Ramos (cell line): ENCODE data around the gene NUMB.

Experiments
- in situ Hi-C: fragments of 300-500 bp; cut with MboI; formaldehyde crosslinking; loops from one replicate; pipeline ENCODE4 v1.14.3; 2022; ENCODE audit warnings: low sequenced_read_pairs; ENCODE audit not compliant: unreplicated experiment

Gene NUMB

DNA sequence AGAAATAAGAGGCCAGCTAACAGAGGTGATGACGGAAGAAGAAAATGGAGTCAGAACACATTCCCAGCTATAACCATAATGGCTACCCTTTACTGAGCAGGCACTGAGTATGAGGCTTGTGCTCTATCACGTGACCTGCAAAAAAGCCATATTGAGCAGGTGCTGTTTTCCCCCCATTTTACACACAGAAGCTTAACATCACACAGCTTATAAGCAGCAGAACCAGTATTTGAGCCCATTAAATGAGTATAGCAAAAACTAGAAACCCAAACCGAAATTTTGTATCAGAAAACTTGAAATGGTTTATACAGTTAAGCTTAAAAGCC is 192.7 kb downstream of the NUMB start:
- in situ Hi-C loops, result no loop called here

DNA sequence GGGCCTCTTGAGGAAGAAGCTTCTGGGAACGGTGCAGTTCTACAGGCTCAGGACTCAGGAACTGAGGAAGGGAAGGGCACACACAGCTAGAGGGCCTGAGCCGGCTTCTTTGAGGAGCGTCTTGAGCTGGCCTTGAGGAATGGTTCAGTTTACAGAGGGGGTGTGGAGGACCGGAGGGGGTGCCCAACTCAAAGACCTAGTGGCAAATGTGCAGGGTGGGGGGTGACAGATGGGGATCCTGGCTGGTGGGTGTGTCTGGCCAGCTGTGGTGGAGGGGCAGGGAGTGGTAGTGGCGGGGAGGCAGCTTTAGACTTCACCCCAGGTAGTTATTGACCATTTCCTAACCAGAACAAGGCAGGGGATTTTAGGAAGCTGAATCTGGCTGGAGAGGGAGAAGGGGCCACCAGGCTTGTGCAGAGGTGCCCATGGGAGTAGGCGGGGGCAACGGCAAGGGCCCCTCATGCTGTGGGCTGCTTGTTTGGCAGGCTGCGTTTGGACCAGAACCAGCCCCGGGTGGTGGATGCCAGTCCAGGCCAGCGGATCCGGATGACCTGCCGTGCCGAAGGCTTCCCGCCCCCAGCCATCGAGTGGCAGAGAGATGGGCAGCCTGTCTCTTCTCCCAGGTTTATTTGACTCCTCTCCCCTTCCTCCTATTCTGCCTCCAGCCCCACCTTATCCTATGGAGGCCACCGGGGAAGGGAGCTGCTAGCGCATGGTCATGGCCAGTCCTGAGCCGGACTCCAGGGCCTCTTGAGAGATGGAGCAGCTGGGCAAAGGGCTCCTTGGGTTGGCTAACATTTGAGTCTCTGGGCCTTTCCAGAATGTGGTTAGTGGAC is 193.2 kb downstream of the NUMB start:
- in situ Hi-C loops, result no loop called here

DNA sequence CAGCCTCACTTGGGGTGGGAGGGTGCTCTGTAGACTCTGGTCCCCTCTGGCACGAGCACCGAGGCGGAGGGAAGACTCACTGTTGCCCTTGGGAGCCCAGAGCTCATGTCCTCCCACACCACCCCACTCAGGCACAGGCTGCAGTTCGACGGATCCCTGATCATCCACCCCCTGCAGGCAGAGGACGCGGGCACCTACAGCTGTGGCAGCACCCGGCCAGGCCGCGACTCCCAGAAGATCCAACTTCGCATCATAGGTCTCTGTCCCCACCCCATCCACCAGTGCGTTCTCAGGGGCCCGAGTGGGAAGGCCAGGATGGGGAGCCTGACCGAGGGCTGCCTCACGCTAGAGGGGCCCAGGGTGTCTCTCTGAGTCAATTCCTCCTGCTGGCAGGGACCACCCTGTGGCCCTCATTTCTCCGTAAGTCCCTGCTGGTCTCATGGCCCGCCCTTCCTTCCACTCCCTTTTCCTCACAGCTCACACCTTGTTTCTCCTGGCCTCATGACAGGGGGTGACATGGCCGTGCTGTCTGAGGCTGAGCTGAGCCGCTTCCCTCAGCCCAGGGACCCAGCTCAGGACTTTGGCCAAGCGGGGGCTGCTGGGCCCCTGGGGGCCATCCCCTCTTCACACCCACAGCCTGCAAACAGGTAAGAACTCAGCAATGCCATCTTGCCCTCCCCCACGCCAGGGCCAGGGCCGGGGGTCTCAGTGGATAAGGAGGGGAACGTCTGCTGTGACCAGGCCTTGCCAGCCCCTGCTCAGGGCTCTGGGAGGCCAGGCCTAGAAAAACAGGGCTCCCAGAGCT is 194.1 kb downstream of the NUMB start:
- in situ Hi-C loops, result no loop called here

DNA sequence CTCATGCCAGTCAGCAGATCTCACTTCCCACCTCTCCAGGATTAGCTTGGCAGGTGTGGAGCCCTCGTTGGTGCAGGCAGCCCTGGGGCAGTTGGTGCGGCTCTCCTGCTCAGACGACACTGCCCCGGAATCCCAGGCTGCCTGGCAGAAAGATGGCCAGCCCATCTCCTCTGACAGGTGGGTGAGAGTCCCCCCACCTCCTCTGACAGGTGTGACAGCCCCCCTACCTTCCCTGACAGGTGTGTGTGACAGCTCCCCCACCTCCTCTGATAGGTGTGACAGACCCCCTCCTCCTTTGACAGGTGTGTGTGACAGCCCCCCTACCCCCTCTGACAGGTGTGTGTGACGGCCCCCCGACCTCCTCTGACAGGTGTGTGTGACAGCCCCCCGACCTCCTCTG is 194.7 kb downstream of the NUMB start:
- in situ Hi-C loops, result no loop called here

DNA sequence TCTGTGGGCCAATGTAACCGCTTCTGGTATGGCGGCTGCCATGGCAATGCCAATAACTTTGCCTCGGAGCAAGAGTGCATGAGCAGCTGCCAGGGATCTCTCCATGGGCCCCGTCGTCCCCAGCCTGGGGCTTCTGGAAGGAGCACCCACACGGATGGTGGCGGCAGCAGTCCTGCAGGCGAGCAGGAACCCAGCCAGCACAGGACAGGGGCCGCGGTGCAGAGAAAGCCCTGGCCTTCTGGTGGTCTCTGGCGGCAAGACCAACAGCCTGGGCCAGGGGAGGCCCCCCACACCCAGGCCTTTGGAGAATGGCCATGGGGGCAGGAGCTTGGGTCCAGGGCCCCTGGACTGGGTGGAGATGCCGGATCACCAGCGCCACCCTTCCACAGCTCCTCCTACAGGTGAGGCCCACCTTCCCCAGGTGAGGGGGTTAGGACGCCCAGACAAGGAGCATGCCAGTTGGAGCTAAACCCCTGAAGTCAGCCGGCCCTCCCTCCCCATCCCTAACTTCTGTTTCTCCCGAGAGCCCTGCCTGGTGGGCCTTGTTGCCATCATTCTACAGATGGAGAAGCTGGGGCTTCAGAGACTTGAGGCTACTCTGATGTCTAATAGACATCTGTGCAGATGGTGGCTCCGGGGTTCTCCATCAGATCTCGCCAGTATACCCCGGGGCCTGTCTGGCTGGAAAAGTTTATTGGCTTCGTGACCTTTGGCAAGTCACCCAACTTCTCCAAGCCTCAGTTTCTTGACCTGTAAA is 195.7 kb downstream of the NUMB start:
- in situ Hi-C loops, result no loop called here

DNA sequence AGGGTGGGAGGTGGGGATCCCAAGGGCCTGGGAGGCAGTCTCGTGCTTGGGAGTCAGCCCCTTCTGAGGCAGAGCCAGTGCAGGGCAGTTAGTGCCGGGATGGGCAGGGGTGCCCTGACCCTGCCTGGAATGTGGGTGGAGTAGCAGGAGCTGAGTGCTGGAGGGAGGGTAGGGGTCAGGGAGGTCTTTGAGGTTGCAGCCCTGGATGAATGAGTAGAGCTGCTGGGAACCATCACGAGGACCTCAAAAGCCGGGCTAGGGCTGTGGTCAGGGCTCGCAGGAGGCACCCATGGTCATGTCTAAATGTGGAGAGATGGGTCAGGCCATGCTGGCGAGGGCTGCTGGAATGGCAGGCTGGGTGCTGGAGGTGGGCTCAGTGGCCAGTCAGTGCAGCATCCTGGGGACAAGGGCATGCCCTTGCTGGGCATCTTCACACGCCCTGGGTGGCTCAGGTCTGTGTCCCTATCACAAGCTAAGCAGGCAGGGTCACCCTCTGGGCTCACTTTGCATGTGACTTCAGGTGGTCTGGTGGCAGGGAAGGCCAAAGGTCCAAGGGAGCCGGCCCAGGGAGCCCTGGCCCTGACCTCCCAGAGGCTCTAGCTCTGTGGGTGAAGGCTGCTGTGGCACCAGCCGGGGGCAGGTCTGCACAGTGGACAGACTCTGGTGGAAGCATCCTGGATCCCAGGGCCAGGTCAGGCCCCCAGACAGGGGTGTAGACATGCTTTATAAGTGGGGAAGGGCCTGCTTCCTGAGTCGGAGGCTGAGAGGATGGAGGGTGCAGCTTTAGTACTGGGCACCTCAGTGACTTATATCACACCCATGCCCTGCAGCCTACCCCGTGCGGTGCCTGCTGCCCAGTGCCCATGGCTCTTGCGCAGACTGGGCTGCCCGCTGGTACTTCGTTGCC is 196.6 kb downstream of the NUMB start:
- in situ Hi-C loops, result no loop called here

DNA sequence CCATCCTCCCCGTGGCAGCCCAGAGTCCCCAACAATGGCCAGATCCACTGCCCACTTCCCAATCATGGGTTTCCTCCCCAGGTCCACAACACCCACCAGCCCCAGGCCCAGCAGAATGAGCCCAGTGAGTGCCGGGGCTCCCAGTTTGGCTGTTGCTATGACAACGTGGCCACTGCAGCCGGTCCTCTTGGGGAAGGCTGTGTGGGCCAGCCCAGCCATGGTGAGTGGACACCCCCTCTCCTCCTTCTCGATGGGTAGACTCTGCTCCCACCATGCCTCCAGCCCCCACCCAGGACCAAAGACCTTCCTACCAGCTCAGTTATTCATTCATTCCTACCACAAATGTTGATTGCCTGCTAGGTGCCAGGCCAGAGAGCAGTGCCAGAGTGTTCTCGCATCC is 197.3 kb downstream of the NUMB start:
- in situ Hi-C loops, result no loop called here

DNA sequence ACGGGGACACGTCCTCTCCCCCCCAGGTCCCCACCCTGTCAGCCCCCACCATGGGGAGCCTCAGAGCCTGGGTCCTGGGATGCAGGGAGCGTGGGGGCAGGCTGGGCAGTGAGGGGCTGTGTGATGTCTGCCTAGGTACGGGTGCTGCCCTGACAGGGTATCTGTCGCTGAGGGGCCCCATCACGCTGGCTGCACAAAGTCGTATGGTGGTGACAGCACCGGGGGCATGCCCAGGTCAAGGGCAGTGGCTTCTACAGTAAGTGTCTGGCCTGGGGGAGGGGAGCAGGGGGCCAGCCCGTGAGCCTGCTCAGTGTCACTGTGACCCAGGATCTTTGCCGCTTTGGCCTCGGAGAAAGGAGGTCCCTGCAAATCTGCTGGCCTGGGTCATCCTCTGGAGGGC is 197.8 kb downstream of the NUMB start:
- in situ Hi-C loops, result no loop called here

DNA sequence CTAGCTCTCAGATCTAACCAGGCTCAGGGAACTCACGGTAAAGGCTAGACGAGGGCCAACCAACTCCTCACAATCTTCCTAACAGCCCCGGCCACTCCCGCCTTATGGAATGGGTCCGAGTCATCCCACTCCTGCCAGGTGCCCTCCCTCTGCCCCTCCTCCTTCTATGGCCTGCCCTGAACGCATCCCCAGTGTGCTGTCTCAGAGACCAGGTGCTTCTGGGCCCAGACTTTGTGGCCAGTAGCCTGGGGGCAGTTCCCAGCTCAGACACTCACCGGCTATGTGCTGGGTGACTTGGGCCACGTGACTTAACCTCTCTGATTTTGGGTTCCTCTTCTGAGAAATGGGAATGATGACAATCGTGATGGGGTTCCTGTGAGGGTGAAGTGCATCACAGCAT is 198.5 kb downstream of the NUMB start:
- in situ Hi-C loops, result no loop called here

DNA sequence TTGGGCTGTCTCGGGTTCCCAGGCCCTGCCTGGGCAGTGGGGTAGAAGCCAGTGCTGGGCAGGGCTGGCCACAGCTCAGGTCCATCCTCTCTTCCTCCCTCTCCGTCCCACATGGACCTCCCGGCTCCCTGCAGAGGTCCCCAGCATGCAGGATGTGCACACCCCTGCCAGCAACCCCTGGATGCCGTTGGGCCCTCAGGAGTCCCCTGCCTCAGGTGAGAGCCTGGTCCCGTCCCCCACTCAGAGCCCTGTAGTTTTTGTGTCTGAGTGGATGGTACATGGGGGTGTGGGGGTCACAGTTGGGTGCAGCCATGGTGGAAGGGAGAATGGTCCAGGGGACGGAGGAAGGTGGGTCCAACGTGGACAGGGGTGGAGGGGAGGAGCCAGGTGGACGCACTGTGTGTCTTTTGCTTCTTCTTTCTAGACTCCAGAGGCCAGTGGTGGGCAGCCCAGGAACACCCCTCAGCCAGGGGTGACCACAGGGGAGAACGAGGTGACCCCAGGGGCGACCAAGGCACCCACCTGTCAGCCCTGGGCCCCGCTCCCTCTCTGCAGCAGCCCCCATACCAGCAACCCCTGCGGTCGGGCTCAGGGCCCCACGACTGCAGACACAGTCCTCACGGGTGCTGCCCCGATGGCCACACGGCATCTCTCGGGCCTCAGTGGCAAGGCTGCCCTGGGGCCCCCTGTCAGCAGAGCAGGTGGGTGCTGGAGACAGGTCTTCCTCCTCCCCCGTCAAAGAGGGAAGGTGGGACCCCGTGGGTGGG is 199.3 kb downstream of the NUMB start:
- in situ Hi-C loops, result no loop called here

DNA sequence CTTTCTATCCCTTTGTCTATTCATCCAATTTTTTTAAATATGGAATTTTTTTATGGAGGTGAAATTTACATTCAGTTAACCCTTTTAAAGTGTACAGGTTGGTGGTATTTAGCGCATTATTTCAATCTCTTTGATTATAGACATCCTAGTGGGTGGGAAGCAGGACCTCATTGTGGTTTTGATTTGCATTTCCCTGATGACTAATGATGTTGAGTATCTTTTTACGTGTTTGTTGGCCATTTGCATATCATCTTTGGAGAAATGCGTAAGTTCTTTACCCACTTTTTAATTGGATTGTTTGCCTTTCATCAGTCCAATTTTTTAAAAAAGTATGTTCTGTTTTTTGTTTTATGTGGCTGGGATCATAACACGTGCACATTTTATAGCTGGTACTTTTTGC is 200.3 kb downstream of the NUMB start:
- in situ Hi-C loops, result no loop called here

DNA sequence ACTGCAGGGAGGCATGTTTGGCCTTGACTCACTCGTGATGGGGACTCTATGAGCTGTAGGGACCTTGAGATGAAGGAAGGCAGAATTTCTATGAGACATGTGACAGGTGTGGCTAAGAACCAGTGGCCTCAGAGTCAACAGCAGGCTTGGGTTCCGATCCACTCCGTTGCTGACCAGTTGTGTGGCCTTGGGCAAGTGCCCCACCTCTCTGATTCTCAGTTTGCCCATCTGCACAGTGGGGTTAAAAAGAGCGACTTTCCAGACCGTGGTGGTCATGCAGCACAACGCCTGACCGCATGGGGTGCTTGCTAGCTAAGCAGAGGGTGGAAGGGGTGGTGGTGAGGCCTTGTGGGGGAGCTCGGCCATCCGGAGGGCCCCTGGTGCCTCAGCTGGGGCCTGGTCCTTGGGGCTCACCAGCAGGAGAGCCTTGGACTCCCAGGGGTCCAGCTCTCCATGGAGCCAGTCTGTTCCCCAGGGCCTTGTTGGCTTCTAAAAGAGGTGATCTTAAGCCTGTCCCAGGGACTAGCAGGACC is 202.6 kb downstream of the NUMB start:
- in situ Hi-C loops, result no loop called here

DNA sequence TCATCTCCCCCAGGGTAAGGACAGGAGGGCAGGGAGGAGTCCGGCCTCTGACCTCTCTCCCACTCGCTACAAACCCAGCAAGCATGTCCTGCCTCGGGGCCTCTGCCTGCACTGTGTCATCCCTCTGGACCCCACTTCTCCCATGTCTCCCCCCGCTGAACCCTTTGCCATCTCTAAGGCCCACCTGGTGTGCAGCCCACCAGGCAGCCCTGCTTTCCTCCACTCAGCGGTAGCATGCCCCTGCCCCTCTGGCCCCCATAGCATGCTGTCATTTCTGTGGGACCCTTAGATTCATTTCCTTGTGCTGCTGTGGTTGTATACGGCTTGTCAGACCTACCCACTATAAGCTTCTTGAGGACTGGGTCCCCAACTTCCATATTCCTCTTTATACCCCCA is 203.3 kb downstream of the NUMB start:
- in situ Hi-C loops, result no loop called here

DNA sequence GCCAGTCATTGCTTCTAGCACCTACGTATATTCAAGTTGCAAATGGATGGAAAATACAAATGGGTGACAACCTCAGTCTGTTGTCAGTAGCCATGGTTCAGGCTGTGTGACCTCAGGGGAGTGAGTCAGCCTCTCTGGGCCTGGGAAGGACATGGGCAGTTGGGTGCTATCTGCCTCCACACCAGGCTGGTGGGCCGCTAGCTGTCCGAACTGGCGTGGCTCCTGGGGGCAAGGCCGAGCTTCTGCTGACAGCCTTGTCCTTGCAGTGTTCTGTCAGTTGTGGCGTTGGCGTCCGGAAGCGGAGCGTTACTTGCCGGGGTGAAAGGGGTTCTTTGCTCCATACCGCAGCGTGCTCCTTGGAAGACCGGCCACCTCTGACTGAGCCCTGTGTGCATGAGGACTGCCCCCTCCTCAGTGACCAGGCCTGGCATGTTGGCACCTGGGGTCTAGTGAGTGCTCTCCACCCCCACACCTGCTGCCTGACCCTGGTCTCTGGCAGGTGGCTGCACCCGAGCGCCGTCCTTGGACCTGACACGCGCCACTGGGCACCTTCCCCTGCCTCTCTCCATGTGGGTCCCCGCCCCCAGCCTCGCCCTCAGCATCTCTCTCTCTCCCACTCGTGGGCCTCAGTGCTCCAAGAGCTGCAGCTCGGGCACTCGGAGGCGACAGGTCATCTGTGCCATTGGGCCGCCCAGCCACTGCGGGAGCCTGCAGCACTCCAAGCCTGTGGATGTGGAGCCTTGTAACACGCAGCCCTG is 203.9 kb downstream of the NUMB start:
- in situ Hi-C loops, result no loop called here

DNA sequence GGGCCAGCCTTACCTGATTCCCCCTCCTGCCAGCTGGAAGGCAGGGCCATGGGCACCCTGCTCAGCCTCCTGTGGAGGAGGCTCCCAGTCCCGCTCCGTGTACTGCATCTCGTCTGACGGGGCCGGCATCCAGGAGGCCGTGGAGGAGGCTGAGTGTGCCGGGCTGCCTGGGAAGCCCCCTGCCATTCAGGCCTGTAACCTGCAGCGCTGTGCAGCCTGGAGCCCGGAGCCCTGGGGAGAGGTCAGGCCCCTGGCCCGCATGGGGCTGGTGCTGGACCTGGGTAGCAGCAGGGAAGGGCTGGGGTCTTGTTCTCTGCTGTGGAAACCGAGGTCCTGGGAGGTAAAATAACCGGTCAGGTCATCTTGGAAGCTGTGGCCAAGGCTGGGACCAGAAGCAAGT is 204.6 kb downstream of the NUMB start:
- in situ Hi-C loops, result no loop called here

DNA sequence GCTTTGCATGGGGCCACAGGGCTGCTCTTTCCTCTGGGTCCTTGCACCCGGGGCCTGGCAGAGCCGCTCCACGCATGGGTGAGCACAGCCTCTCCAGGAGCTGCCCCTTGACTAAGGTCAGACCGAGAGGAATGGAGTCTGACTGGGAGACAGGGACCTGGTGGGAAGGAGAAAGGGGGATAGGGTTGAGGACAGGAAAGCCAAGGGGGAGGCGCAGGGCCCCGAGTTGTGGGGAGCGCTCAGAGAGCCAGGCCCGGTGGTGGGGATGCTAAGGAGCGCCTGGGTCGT is 205.1 kb downstream of the NUMB start:
- in situ Hi-C loops, result no loop called here

DNA sequence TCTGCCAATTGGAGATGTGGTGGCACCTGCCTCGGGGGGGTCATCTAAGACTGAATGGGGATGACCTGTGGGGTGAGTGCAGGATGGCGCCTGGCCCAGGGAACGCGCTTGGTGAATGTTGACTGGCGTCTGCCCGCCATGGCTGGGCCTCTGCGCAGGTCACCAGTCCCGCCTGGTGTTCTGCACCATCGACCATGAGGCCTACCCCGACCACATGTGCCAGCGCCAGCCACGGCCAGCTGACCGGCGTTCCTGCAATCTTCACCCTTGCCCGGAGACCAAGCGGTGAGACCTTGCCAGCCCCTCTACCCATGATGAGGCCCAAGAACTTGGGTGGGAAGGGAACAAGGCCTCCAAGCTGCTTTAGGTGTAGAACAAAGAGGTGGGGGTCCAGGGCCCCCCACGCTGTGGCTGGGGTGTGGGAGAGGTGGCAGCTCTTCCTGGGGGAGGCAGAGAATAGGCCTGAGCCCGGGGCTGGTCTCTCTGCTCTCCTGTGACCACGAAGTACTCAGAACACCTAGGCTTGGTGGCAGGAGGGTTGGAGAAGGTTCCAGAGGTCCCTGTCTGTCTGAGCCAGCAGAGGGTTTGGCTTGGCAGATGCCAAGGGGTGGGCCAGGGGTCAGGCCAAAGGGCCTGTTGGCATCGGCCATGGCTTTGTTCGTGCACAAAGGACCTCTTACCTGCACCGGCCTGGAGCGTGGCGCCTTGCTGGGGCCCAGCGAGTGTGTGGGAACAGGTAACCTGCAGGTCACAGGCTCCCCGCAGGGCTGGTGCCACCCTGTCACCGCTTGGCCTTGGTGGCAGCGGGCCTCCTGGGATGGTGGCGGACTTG is 205.6 kb downstream of the NUMB start:
- in situ Hi-C loops, result no loop called here
